K562 (cell line): ENCODE data around the gene ZNHIT3. TPM values are rescaled to one million over a fixed set of nuclear protein-coding genes. Genes with fewer than 3 reads are reported as not detected.

Source experiments
- BRD9 ChIP-seq: fragments of 450-650 bp; IDR thresholded peaks from 2 replicates; pipeline ENCODE4 v1.6.1; 2018; ENCODE audit warnings: low read depth; ENCODE audit not compliant: partially characterized antibody
- CBFA2T3 ChIP-seq: fragments of 450-650 bp; IDR thresholded peaks from 2 replicates; pipeline ENCODE4 v1.6.1; 2017
- FUS ChIP-seq: fragments of 200-400 bp; formaldehyde crosslinking; optimal IDR thresholded peaks from 2 replicates; pipeline ENCODE3; 2017; ENCODE audit warnings: low read depth, low read length
- GTF2F1 ChIP-seq: IDR thresholded peaks from 2 replicates; pipeline ENCODE4 v1.6.1; 2011; ENCODE audit warnings: low read depth, low read length, improper control_type of control experiment
- HDGF ChIP-seq: fragments of 450-650 bp; IDR thresholded peaks from 2 replicates; pipeline ENCODE4 v1.6.1; 2016
- HNRNPL ChIP-seq: fragments of 200-400 bp; formaldehyde crosslinking; IDR thresholded peaks from 2 replicates; pipeline ENCODE4 v1.6.1; 2017; ENCODE audit warnings: low read depth, mild to moderate bottlenecking, low read length
- KAT2B ChIP-seq: IDR thresholded peaks from one replicate; pipeline ENCODE4 v1.6.1; 2012; ENCODE audit warnings: low read depth, mild to moderate bottlenecking, control low read depth, inconsistent platforms, low read length, moderate library complexity
- MBD2 ChIP-seq: sonication (generic); IDR thresholded peaks from 2 replicates; pipeline ENCODE4 v1.6.1; 2016; ENCODE audit warnings: low read depth, borderline replicate concordance
- MXI1 ChIP-seq: IDR thresholded peaks from 2 replicates; pipeline ENCODE4 v1.6.1; 2011; ENCODE audit warnings: low read depth, mild to moderate bottlenecking, improper control_type of control experiment, low read length
- NCOA1 ChIP-seq: fragments of 450-650 bp; IDR thresholded peaks from 2 replicates; pipeline ENCODE4 v1.6.1; 2016; ENCODE audit warnings: low read depth
- NFYB ChIP-seq: IDR thresholded peaks from 2 replicates; pipeline ENCODE4 v1.6.1; 2011; ENCODE audit warnings: mild to moderate bottlenecking, moderate library complexity; ENCODE audit not compliant: insufficient read length; ENCODE audit errors: extremely low read depth
- PRMT5 ChIP-seq: sonication (generic); formaldehyde crosslinking; IDR thresholded peaks from 2 replicates; pipeline ENCODE4 v1.5.0; 2020; ENCODE audit warnings: missing genetic modification reagents
- PYGO2 ChIP-seq: fragments of 450-650 bp; IDR thresholded peaks from 2 replicates; pipeline ENCODE4 v1.6.1; 2016; ENCODE audit warnings: mild to moderate bottlenecking, missing genetic modification characterization, moderate library complexity, missing compliant biosample characterization
- RBM39 ChIP-seq: fragments of 200-400 bp; formaldehyde crosslinking; optimal IDR thresholded peaks from 2 replicates; pipeline ENCODE3; 2018; ENCODE audit warnings: low read depth, low read length
- RFX1 ChIP-seq: fragments of 450-650 bp; IDR thresholded peaks from 2 replicates; pipeline ENCODE4 v1.6.1; 2016; ENCODE audit warnings: mild to moderate bottlenecking, moderate library complexity
- SREBF2 ChIP-seq: sonication (generic); formaldehyde crosslinking; IDR thresholded peaks from 2 replicates; pipeline ENCODE4 v1.4.0; 2020; ENCODE audit warnings: mild to moderate bottlenecking, missing genetic modification reagents
- TCFL5 ChIP-seq: fragments of 250-450 bp; sonication (Bioruptor Pico); conservative IDR thresholded peaks from 2 replicates; pipeline ENCODE4 v1.6.1; 2021; ENCODE audit warnings: mild to moderate bottlenecking, moderate library complexity, matching md5 sums
- ZNF197 ChIP-seq: fragments of 200-800 bp; sonication (Bioruptor generic); IDR thresholded peaks from 2 replicates; pipeline ENCODE4 v1.6.1; 2016; ENCODE audit warnings: low read depth, missing genetic modification characterization, missing compliant biosample characterization
- ZNF212 ChIP-seq: fragments of 450-650 bp; formaldehyde crosslinking; IDR thresholded peaks from 2 replicates; pipeline ENCODE4 v1.4.0; 2020; ENCODE audit warnings: mild to moderate bottlenecking
- polyA plus RNA-seq, 8 experiments: library from polyadenylated mRNA; depleted of rRNA in 4 of 8; stranded (reverse) in 5 of 8; unstranded in 3 of 8; fragments of >200 nt; fragmentation: Nextera tagmentation in 2 of 8; fragmentation: Illumina TruSeq in 1 of 8; extraction: Ambion mirVana in 2 of 8; extraction: Trizol in 1 of 8; gene quantifications; 2 replicates each; pipeline versions ENCODE4 v1.2.1 to v1.2.3, GENCODE V29; 2011 to 2014; ENCODE audit warnings: inconsistent platforms in 1 of 8, missing spikeins in 1 of 8
- total RNA-seq, 7 experiments: library from RNA; depleted of rRNA in 6 of 7; stranded (reverse); fragments of >200 nt in 6 of 7; fragmentation: Illumina TruSeq in 2 of 7; extraction: Trizol in 2 of 7; gene quantifications; 2 replicates each; pipeline versions ENCODE4 v1.2.1 to v1.2.3, GENCODE V29; 2011 to 2021; ENCODE audit warnings: low replicate concordance in 1 of 7
- TF ChIP-seq, protein P1 (sequence below): IDR thresholded peaks from 2 replicates; pipeline ENCODE4 v1.6.1; 2014; ENCODE audit warnings: antibody characterized with exemption
- TF ChIP-seq, protein P2 (sequence below): fragments of 450-650 bp; formaldehyde crosslinking; IDR thresholded peaks from 2 replicates; pipeline ENCODE4 v1.4.0; 2022; ENCODE audit warnings: missing genetic modification characterization
- TF ChIP-seq, protein P3 (sequence below): sonication (generic); formaldehyde crosslinking; IDR thresholded peaks from 2 replicates; pipeline ENCODE4 v1.9.0; 2022; ENCODE audit warnings: mild to moderate bottlenecking, missing genetic modification reagents
- TF ChIP-seq, protein P4 (sequence below): fragments of 450-650 bp; formaldehyde crosslinking; IDR thresholded peaks from 2 replicates; pipeline ENCODE4 v1.4.0; 2020; ENCODE audit warnings: mild to moderate bottlenecking, mixed read lengths
- TF ChIP-seq, protein P5 (sequence below): fragments of 450-650 bp; IDR thresholded peaks from 2 replicates; pipeline ENCODE4 v1.6.1; 2017; ENCODE audit warnings: antibody characterized with exemption

The ZNHIT3 gene
- total and polyA plus RNA-seq, 9 of the 15 experiments (the other 6 are each of a cell fraction or from before 2014, with no cell fraction given) = 45.0 to 300 (median 88.4) TPM

DNA sequence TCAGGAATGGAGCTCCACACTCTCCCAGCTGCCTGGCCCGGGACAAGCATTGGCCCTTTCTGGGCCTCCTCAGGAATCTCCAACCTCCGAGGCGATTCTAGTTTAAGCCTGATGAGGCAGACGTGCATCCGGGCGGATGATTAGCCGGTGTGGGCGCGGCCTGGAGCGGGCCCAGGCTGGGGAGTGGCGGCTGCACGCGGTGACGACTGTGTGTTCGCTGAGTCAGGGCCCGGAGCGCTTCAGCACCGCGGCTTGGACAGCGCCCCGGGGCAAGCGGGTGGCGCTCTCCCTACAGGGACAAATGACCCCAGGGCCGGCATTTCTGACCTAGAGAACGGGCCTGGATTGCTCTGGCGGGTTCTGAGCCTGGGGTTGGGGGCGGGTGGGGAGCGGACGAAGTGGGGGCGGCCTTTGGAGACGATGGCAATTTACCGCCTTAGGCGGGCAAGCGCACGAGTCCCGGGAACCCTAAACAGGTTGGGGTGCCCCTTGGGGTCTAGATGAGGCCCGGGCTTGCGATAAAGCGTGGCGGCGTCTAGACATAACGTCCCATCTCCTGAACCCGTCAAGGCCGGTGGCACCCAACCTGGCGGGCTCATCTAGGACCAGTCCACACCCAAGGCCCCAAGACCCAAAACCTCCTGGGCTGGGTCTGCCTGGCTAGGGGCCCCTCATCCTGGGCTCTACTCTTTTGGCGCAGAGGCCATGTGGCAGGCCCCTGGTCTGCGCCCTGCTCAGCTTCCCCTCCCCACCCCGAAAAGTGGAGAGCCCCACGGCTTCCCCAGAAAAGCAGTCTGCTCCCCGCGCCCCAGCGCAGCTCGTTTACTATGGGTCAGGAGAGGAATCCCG is 22.3 kb upstream of the ZNHIT3 start (continued):
- TF ChIP-seq, protein P1, sequence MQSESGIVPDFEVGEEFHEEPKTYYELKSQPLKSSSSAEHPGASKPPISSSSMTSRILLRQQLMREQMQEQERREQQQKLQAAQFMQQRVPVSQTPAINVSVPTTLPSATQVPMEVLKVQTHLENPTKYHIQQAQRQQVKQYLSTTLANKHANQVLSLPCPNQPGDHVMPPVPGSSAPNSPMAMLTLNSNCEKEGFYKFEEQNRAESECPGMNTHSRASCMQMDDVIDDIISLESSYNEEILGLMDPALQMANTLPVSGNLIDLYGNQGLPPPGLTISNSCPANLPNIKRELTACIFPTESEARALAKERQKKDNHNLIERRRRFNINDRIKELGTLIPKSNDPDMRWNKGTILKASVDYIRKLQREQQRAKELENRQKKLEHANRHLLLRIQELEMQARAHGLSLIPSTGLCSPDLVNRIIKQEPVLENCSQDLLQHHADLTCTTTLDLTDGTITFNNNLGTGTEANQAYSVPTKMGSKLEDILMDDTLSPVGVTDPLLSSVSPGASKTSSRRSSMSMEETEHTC = no peak
- TF ChIP-seq RFX1 (no peak), MBD2 (no peak), KAT2B (no peak), ZNF212 (CRISPR knock-in tag) (no peak), PRMT5 (CRISPR knock-in tag) (peak; percentile 92; the same call in 1 of the 2 replicates), BRD9 (no peak), HNRNPL (no peak), ZNF197 (0 out of 2 replicates have a peak, but pooled peaks have one; percentile 64), HDGF (no peak), PYGO2 (tag) (no peak), GTF2F1 (no peak), NFYB (no peak), CBFA2T3 (no peak), FUS (no peak), NCOA1 (peak; percentile 58; the same call in 1 of the 2 replicates), RBM39 (no peak), TCFL5 (CRISPR knock-in tag) (no peak), MXI1 (peak; percentile 65; the same call in 1 of the 2 replicates), SREBF2 (CRISPR knock-in tag) (no peak)
- TF ChIP-seq, protein P2, sequence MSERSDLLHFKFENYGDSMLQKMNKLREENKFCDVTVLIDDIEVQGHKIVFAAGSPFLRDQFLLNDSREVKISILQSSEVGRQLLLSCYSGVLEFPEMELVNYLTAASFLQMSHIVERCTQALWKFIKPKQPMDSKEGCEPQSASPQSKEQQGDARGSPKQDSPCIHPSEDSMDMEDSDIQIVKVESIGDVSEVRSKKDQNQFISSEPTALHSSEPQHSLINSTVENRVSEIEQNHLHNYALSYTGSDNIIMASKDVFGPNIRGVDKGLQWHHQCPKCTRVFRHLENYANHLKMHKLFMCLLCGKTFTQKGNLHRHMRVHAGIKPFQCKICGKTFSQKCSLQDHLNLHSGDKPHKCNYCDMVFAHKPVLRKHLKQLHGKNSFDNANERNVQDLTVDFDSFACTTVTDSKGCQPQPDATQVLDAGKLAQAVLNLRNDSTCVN (CRISPR knock-in tag) = no peak
- TF ChIP-seq, protein P3, sequence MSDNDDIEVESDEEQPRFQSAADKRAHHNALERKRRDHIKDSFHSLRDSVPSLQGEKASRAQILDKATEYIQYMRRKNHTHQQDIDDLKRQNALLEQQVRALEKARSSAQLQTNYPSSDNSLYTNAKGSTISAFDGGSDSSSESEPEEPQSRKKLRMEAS (CRISPR knock-in tag) = peak; percentile 59
- TF ChIP-seq, protein P4, sequence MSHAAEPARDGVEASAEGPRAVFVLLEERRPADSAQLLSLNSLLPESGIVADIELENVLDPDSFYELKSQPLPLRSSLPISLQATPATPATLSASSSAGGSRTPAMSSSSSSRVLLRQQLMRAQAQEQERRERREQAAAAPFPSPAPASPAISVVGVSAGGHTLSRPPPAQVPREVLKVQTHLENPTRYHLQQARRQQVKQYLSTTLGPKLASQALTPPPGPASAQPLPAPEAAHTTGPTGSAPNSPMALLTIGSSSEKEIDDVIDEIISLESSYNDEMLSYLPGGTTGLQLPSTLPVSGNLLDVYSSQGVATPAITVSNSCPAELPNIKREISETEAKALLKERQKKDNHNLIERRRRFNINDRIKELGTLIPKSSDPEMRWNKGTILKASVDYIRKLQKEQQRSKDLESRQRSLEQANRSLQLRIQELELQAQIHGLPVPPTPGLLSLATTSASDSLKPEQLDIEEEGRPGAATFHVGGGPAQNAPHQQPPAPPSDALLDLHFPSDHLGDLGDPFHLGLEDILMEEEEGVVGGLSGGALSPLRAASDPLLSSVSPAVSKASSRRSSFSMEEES = no peak
- TF ChIP-seq, protein P5, sequence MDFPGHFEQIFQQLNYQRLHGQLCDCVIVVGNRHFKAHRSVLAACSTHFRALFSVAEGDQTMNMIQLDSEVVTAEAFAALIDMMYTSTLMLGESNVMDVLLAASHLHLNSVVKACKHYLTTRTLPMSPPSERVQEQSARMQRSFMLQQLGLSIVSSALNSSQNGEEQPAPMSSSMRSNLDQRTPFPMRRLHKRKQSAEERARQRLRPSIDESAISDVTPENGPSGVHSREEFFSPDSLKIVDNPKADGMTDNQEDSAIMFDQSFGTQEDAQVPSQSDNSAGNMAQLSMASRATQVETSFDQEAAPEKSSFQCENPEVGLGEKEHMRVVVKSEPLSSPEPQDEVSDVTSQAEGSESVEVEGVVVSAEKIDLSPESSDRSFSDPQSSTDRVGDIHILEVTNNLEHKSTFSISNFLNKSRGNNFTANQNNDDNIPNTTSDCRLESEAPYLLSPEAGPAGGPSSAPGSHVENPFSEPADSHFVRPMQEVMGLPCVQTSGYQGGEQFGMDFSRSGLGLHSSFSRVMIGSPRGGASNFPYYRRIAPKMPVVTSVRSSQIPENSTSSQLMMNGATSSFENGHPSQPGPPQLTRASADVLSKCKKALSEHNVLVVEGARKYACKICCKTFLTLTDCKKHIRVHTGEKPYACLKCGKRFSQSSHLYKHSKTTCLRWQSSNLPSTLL = no peak
